Measurements from ENCODE around the gene ERC2.
A peak's percentile ranks its signal among the peaks of the same experiment; 100 is the strongest.

ERC2 gene

GRCh38 chr3:56133423-56133822 lies 334.8 kb downstream of the ERC2 start:
- peaks cover 58% of the 10 kb centered on the region for H3K4me1 ChIP-seq (ENCODE audit: control insufficient read depth, insufficient read depth, low read length)
- H3K27me3 ChIP-seq (ENCODE audit: control insufficient read depth, insufficient read depth, low read length) = no peaks in the 10 kb centered on the region
- no peak overlapping the region for H3K4me3 ChIP-seq (ENCODE audit: low read length)
- no peaks in the 10 kb centered on the region for H3K9me3 ChIP-seq (replicated peaks; ENCODE audit: low read length)
- H3K9ac ChIP-seq (ENCODE audit: low read depth, low read length) = no peak overlapping the region
- H3K4me2 ChIP-seq (ENCODE audit: low read length) = peak overlapping the region; percentile 46
- no peaks in the 10 kb centered on the region for H3K36me3 ChIP-seq (ENCODE audit: insufficient read depth, low read length)

- peaks cover 58% of the 10 kb centered on the region for H3K4me1 ChIP-seq (ENCODE audit: control insufficient read depth, insufficient read depth, low read length)
- no peaks in the 10 kb centered on the region for H3K9me3 ChIP-seq (replicated peaks; ENCODE audit: low read length)
- no peak overlapping the region for H3K9ac ChIP-seq (ENCODE audit: low read depth, low read length)
- no peaks in the 10 kb centered on the region for H3K36me3 ChIP-seq (ENCODE audit: insufficient read depth, low read length)
- H3K27me3 ChIP-seq (ENCODE audit: control insufficient read depth, insufficient read depth, low read length) = no peaks in the 10 kb centered on the region
- no peak overlapping the region for H3K4me3 ChIP-seq (ENCODE audit: low read length)
- peak overlapping the region; percentile 43 for H3K4me2 ChIP-seq (ENCODE audit: low read length)
These were observed 335.5 kb downstream of the ERC2 start for GRCh38 chr3:56132762-56133161.

GRCh38 chr3:56131974-56132590 lies 336.2 kb downstream of the ERC2 start:
- Histone ChIP-seq H3K27me3 (ENCODE audit: control insufficient read depth, insufficient read depth, low read length) (no peaks in the 10 kb centered on the region), H3K4me2 (ENCODE audit: low read length) (peak overlapping the region; percentile 65), H3K9me3 (replicated peaks; ENCODE audit: low read length) (no peaks in the 10 kb centered on the region), H3K36me3 (ENCODE audit: insufficient read depth, low read length) (no peaks in the 10 kb centered on the region), H3K4me3 (ENCODE audit: low read length) (peak overlapping the region; percentile 45), H3K9ac (ENCODE audit: low read depth, low read length) (peak overlapping the region; percentile 38), H3K4me1 (ENCODE audit: control insufficient read depth, insufficient read depth, low read length) (peaks cover 51% of the 10 kb centered on the region)

- Histone ChIP-seq H3K36me3 (ENCODE audit: insufficient read depth, low read length) (no peaks in the 10 kb centered on the region), H3K4me2 (ENCODE audit: low read length) (no peak overlapping the region), H3K9me3 (replicated peaks; ENCODE audit: low read length) (no peaks in the 10 kb centered on the region), H3K4me1 (ENCODE audit: control insufficient read depth, insufficient read depth, low read length) (peaks cover 48% of the 10 kb centered on the region), H3K27me3 (ENCODE audit: control insufficient read depth, insufficient read depth, low read length) (no peaks in the 10 kb centered on the region), H3K9ac (ENCODE audit: low read depth, low read length) (no peak overlapping the region), H3K4me3 (ENCODE audit: low read length) (no peak overlapping the region)
These were observed 338.2 kb downstream of the ERC2 start for GRCh38 chr3:56130036-56130435.

GRCh38 chr3:56126632-56127031 lies 341.6 kb downstream of the ERC2 start:
- Histone ChIP-seq H3K9ac (ENCODE audit: low read depth, low read length) (no peak overlapping the region), H3K27me3 (ENCODE audit: control insufficient read depth, insufficient read depth, low read length) (no peaks in the 10 kb centered on the region), H3K4me2 (ENCODE audit: low read length) (no peak overlapping the region), H3K36me3 (ENCODE audit: insufficient read depth, low read length) (no peaks in the 10 kb centered on the region), H3K4me1 (ENCODE audit: control insufficient read depth, insufficient read depth, low read length) (peaks cover 22% of the 10 kb centered on the region), H3K9me3 (replicated peaks; ENCODE audit: low read length) (no peaks in the 10 kb centered on the region), H3K4me3 (ENCODE audit: low read length) (no peak overlapping the region)

GRCh38 chr3:56125358-56126005 lies 342.8 kb downstream of the ERC2 start:
- Histone ChIP-seq H3K9ac (ENCODE audit: low read depth, low read length) (no peak overlapping the region), H3K36me3 (ENCODE audit: insufficient read depth, low read length) (no peaks in the 10 kb centered on the region), H3K4me3 (ENCODE audit: low read length) (peak overlapping the region; percentile 15), H3K27me3 (ENCODE audit: control insufficient read depth, insufficient read depth, low read length) (no peaks in the 10 kb centered on the region), H3K9me3 (replicated peaks; ENCODE audit: low read length) (no peaks in the 10 kb centered on the region), H3K4me2 (ENCODE audit: low read length) (peak overlapping the region; percentile 55), H3K4me1 (ENCODE audit: control insufficient read depth, insufficient read depth, low read length) (peaks cover 13% of the 10 kb centered on the region)

GRCh38 chr3:56124546-56124945 lies 343.7 kb downstream of the ERC2 start:
- H3K4me1 ChIP-seq (ENCODE audit: control insufficient read depth, insufficient read depth, low read length) = peaks cover 22% of the 10 kb centered on the region
- no peaks in the 10 kb centered on the region for H3K9me3 ChIP-seq (replicated peaks; ENCODE audit: low read length)
- H3K9ac ChIP-seq (ENCODE audit: low read depth, low read length) = no peak overlapping the region
- no peaks in the 10 kb centered on the region for H3K36me3 ChIP-seq (ENCODE audit: insufficient read depth, low read length)
- H3K4me3 ChIP-seq (ENCODE audit: low read length) = no peak overlapping the region
- no peak overlapping the region for H3K4me2 ChIP-seq (ENCODE audit: low read length)
- H3K27me3 ChIP-seq (ENCODE audit: control insufficient read depth, insufficient read depth, low read length) = no peaks in the 10 kb centered on the region

- Histone ChIP-seq H3K9ac (ENCODE audit: low read depth, low read length) (no peak overlapping the region), H3K4me2 (ENCODE audit: low read length) (no peak overlapping the region)
These were observed 344.8 kb downstream of the ERC2 start for GRCh38 chr3:56123487-56123886.

GRCh38 chr3:56122911-56123310 lies 345.4 kb downstream of the ERC2 start:
- peaks cover 28% of the 10 kb centered on the region for H3K4me1 ChIP-seq (ENCODE audit: control insufficient read depth, insufficient read depth, low read length)
- H3K4me3 ChIP-seq (ENCODE audit: low read length) = no peak overlapping the region
- H3K9me3 ChIP-seq (replicated peaks; ENCODE audit: low read length) = no peaks in the 10 kb centered on the region
- no peak overlapping the region for H3K4me2 ChIP-seq (ENCODE audit: low read length)
- H3K9ac ChIP-seq (ENCODE audit: low read depth, low read length) = no peak overlapping the region
- no peaks in the 10 kb centered on the region for H3K36me3 ChIP-seq (ENCODE audit: insufficient read depth, low read length)
- H3K27me3 ChIP-seq (ENCODE audit: control insufficient read depth, insufficient read depth, low read length) = no peaks in the 10 kb centered on the region

More at GRCh38 chr3:56123487-56123886, 344.8 kb downstream of the ERC2 start:
- Histone ChIP-seq H3K27me3 (ENCODE audit: control insufficient read depth, insufficient read depth, low read length) (no peaks in the 10 kb centered on the region), H3K9me3 (replicated peaks; ENCODE audit: low read length) (no peaks in the 10 kb centered on the region), H3K4me1 (ENCODE audit: control insufficient read depth, insufficient read depth, low read length) (peaks cover 28% of the 10 kb centered on the region), H3K4me3 (ENCODE audit: low read length) (no peak overlapping the region), H3K36me3 (ENCODE audit: insufficient read depth, low read length) (no peaks in the 10 kb centered on the region)

GRCh38 chr3:56121716-56122115 lies 346.6 kb downstream of the ERC2 start:
- H3K36me3 ChIP-seq (ENCODE audit: insufficient read depth, low read length) = no peaks in the 10 kb centered on the region
- no peak overlapping the region for H3K4me3 ChIP-seq (ENCODE audit: low read length)
- H3K4me2 ChIP-seq (ENCODE audit: low read length) = no peak overlapping the region
- H3K4me1 ChIP-seq (ENCODE audit: control insufficient read depth, insufficient read depth, low read length) = peaks cover 28% of the 10 kb centered on the region
- H3K9me3 ChIP-seq (replicated peaks; ENCODE audit: low read length) = no peaks in the 10 kb centered on the region
- H3K27me3 ChIP-seq (ENCODE audit: control insufficient read depth, insufficient read depth, low read length) = no peaks in the 10 kb centered on the region
- no peak overlapping the region for H3K9ac ChIP-seq (ENCODE audit: low read depth, low read length)

GRCh38 chr3:56119575-56120349 lies 348.5 kb downstream of the ERC2 start:
- no peak overlapping the region for H3K4me3 ChIP-seq (ENCODE audit: low read length)
- H3K9me3 ChIP-seq (replicated peaks; ENCODE audit: low read length) = no peaks in the 10 kb centered on the region
- H3K4me2 ChIP-seq (ENCODE audit: low read length) = peak overlapping the region; percentile 12
- peaks cover 18% of the 10 kb centered on the region for H3K4me1 ChIP-seq (ENCODE audit: control insufficient read depth, insufficient read depth, low read length)
- H3K9ac ChIP-seq (ENCODE audit: low read depth, low read length) = no peak overlapping the region
- H3K36me3 ChIP-seq (ENCODE audit: insufficient read depth, low read length) = no peaks in the 10 kb centered on the region
- no peaks in the 10 kb centered on the region for H3K27me3 ChIP-seq (ENCODE audit: control insufficient read depth, insufficient read depth, low read length)
